ENCODE measurements around the gene COX14.

Gene COX14

GRCh38 chr12:50127546-50127945, 15.5 kb downstream of the COX14 start:
- TF ChIP-seq EZH2phosphoT487 (IDR thresholded peaks at IDR 0.05; ENCODE audit: low read depth) (no peak), CTCF (IDR thresholded peaks at IDR 0.05; ENCODE audit: low read depth, low read length) (no peak)

GRCh38 chr12:50129290-50129689, 17.3 kb downstream of the COX14 start:
- H3K27me3 ChIP-seq (ENCODE audit: low read depth, low read length) = no peaks in the 10 kb centered on the region
- H4K20me1 ChIP-seq (ENCODE audit: insufficient read depth, low read length) = no peaks in the 10 kb centered on the region
- no peak overlapping the region for H3K4me3 ChIP-seq (ENCODE audit: low read length)
- no peak overlapping the region for H3K27ac ChIP-seq (ENCODE audit: low read length)
- H3K9me3 ChIP-seq (ENCODE audit: insufficient read depth, low read length) = no peaks in the 10 kb centered on the region
- no peaks in the 10 kb centered on the region for H3K79me2 ChIP-seq (ENCODE audit: low read length)
- H3K36me3 ChIP-seq (replicated peaks; ENCODE audit: low read depth, low read length) = peaks cover 35% of the 10 kb centered on the region
- TF ChIP-seq CTCF (IDR thresholded peaks at IDR 0.05; ENCODE audit: low read depth, low read length) = no peak
- TF ChIP-seq EZH2phosphoT487 (IDR thresholded peaks at IDR 0.05; ENCODE audit: low read depth) = no peak
- H3K9ac ChIP-seq (ENCODE audit: low read length) = no peak overlapping the region
- no peak overlapping the region for H3K4me2 ChIP-seq (ENCODE audit: low read length)
- no peak overlapping the region for H2AFZ ChIP-seq (ENCODE audit: low read depth, low read length)
- peaks cover 10% of the 10 kb centered on the region for H3K4me1 ChIP-seq (ENCODE audit: low read length)

More at GRCh38 chr12:50127546-50127945, 15.5 kb downstream of the COX14 start:
- Histone ChIP-seq H3K27me3 (ENCODE audit: low read depth, low read length) (no peaks in the 10 kb centered on the region), H3K4me3 (ENCODE audit: low read length) (no peak overlapping the region), H3K9ac (ENCODE audit: low read length) (no peak overlapping the region), H3K27ac (ENCODE audit: low read length) (no peak overlapping the region), H4K20me1 (ENCODE audit: insufficient read depth, low read length) (no peaks in the 10 kb centered on the region), H3K9me3 (ENCODE audit: insufficient read depth, low read length) (no peaks in the 10 kb centered on the region), H2AFZ (ENCODE audit: low read depth, low read length) (no peak overlapping the region), H3K79me2 (ENCODE audit: low read length) (no peaks in the 10 kb centered on the region), H3K4me1 (ENCODE audit: low read length) (peaks cover 10% of the 10 kb centered on the region), H3K4me2 (ENCODE audit: low read length) (no peak overlapping the region), H3K36me3 (replicated peaks; ENCODE audit: low read depth, low read length) (peaks cover 36% of the 10 kb centered on the region)

- Histone ChIP-seq H3K27ac (ENCODE audit: low read length) (no peak overlapping the region), H3K9me3 (ENCODE audit: insufficient read depth, low read length) (no peaks in the 10 kb centered on the region), H3K36me3 (replicated peaks; ENCODE audit: low read depth, low read length) (peaks cover 48% of the 10 kb centered on the region), H3K4me2 (ENCODE audit: low read length) (no peak overlapping the region), H3K27me3 (ENCODE audit: low read depth, low read length) (no peaks in the 10 kb centered on the region), H3K9ac (ENCODE audit: low read length) (no peak overlapping the region), H3K4me1 (ENCODE audit: low read length) (no peaks in the 10 kb centered on the region), H3K4me3 (ENCODE audit: low read length) (no peak overlapping the region), H2AFZ (ENCODE audit: low read depth, low read length) (no peak overlapping the region), H3K79me2 (ENCODE audit: low read length) (no peaks in the 10 kb centered on the region), H4K20me1 (ENCODE audit: insufficient read depth, low read length) (no peaks in the 10 kb centered on the region)
- TF ChIP-seq EZH2phosphoT487 (IDR thresholded peaks at IDR 0.05; ENCODE audit: low read depth) = no peak
- peak; percentile 50 for TF ChIP-seq CTCF (IDR thresholded peaks at IDR 0.05; ENCODE audit: low read depth, low read length)
Measured at GRCh38 chr12:50132505-50133135, 20.6 kb downstream of the COX14 start.

- Histone ChIP-seq H3K79me2 (ENCODE audit: low read length) (no peaks in the 10 kb centered on the region), H3K36me3 (replicated peaks; ENCODE audit: low read depth, low read length) (peaks cover 8% of the 10 kb centered on the region), H3K4me1 (ENCODE audit: low read length) (no peaks in the 10 kb centered on the region), H3K9ac (ENCODE audit: low read length) (no peak overlapping the region), H3K27me3 (ENCODE audit: low read depth, low read length) (no peaks in the 10 kb centered on the region), H3K4me3 (ENCODE audit: low read length) (no peak overlapping the region), H2AFZ (ENCODE audit: low read depth, low read length) (no peak overlapping the region), H3K9me3 (ENCODE audit: insufficient read depth, low read length) (no peaks in the 10 kb centered on the region), H4K20me1 (ENCODE audit: insufficient read depth, low read length) (no peaks in the 10 kb centered on the region), H3K4me2 (ENCODE audit: low read length) (no peak overlapping the region), H3K27ac (ENCODE audit: low read length) (no peak overlapping the region)
- TF ChIP-seq EZH2phosphoT487 (IDR thresholded peaks at IDR 0.05; ENCODE audit: low read depth) = no peak
- TF ChIP-seq CTCF (IDR thresholded peaks at IDR 0.05; ENCODE audit: low read depth, low read length) = no peak
Measured at GRCh38 chr12:50142993-50143392, 31.0 kb downstream of the COX14 start.

Data from OCI-LY3 (cell line).